Measurements from ENCODE around the gene DNAH2.

- no peak for TF ChIP-seq CTCF (IDR thresholded peaks at IDR 0.05)
- TF ChIP-seq POLR2A (IDR thresholded peaks at IDR 0.05), result no peak
Measured at GRCh38 chr17:7882629-7883028, 165.1 kb downstream of the DNAH2 start.
